ENCODE results near the gene MCAT.

GRCh38 chr22:43171607-43172006, 28.4 kb upstream of the MCAT start:
- TF ChIP-seq CTCF (IDR thresholded peaks at IDR 0.05), result no peak
- no peak for TF ChIP-seq REST (IDR thresholded peaks at IDR 0.05; ENCODE audit: insufficient read depth in 1 of 2, low read depth in 2 of 2, low read length in 1 of 2)
- no peak for TF ChIP-seq SIN3A (IDR thresholded peaks at IDR 0.05; ENCODE audit: borderline replicate concordance, insufficient read depth, low read depth, low read length)
- TF ChIP-seq POLR2AphosphoS5 (IDR thresholded peaks at IDR 0.05; ENCODE audit: low read depth, low read length), result no peak
